GM23338 (cell line): ENCODE results near the gene PLEKHA8. TPM values are rescaled to one million over a fixed set of nuclear protein-coding genes. Genes with fewer than 3 reads are reported as not detected.

Experiments used
- ATAC-seq: fragments of 200-7000 bp; cut with Tn5 transposase; 3 replicates; pipeline ENCODE4 v1.9.1; 2020
- DNase-seq: peaks from one replicate; pipeline ENCODE4 v3.0.0-alpha.2; 2015; ENCODE audit warnings: low spot score
- H2AFZ ChIP-seq: fragments of 200-600 bp; sonication (generic); 2 replicates; pipeline ENCODE4 v1.8.0; 2016; ENCODE audit warnings: antibody characterized with exemption, mild to moderate bottlenecking, moderate library complexity
- H3F3A ChIP-seq: fragments of 200-600 bp; sonication (generic); replicated peaks from 2 replicates; pipeline ENCODE4 v1.8.0; 2017; ENCODE audit warnings: antibody characterized with exemption, mixed run types, low read depth
- H3K27ac ChIP-seq: fragments of 200-600 bp; sonication (generic); 2 replicates; pipeline ENCODE4 v1.6.1; 2016; ENCODE audit warnings: low read depth
- H3K27me3 ChIP-seq: fragments of 200-600 bp; sonication (generic); 2 replicates; pipeline ENCODE4 v1.8.0; 2016; ENCODE audit warnings: mild to moderate bottlenecking, mixed run types, moderate library complexity; ENCODE audit not compliant: insufficient read depth
- H3K36me3 ChIP-seq: fragments of 200-600 bp; sonication (generic); 2 replicates; pipeline ENCODE4 v1.8.0; 2016; ENCODE audit warnings: mild to moderate bottlenecking; ENCODE audit not compliant: insufficient read depth
- H3K4me1 ChIP-seq: fragments of 200-600 bp; sonication (generic); 2 replicates; pipeline ENCODE4 v1.8.0; 2016; ENCODE audit warnings: mild to moderate bottlenecking, moderate library complexity; ENCODE audit not compliant: insufficient read depth
- H3K4me2 ChIP-seq: fragments of 200-600 bp; sonication (generic); 2 replicates; pipeline ENCODE4 v1.7.1; 2017; ENCODE audit warnings: mixed run types
- H3K4me3 ChIP-seq: fragments of 200-600 bp; sonication (generic); 2 replicates; pipeline ENCODE4 v1.6.1; 2016; ENCODE audit warnings: mixed run types
- H3K79me2 ChIP-seq: fragments of 200-600 bp; sonication (generic); replicated peaks from 2 replicates; pipeline ENCODE4 v1.8.0; 2017; ENCODE audit warnings: mild to moderate bottlenecking; ENCODE audit not compliant: insufficient read depth
- H3K9me2 ChIP-seq: fragments of 200-600 bp; sonication (generic); 2 replicates; pipeline ENCODE4 v1.8.0; 2017; ENCODE audit not compliant: insufficient read depth
- H4K20me1 ChIP-seq: fragments of 200-600 bp; sonication (generic); replicated peaks from 2 replicates; pipeline ENCODE4 v1.8.0; 2017; ENCODE audit warnings: mild to moderate bottlenecking; ENCODE audit not compliant: insufficient read depth
- H3K27ac Mint-ChIP-seq: 2 replicates; pipeline ENCODE4 v1.8.0; 2020; ENCODE audit warnings: inconsistent platforms, mild to moderate bottlenecking, moderate library complexity, mixed read lengths
- H3K27me3 Mint-ChIP-seq: 3 replicates; pipeline ENCODE4 v1.8.0; 2022; ENCODE audit warnings: low read depth, mild to moderate bottlenecking, moderate library complexity, mixed read lengths, inconsistent platforms; ENCODE audit not compliant: insufficient read depth, poor library complexity
- H3K36me3 Mint-ChIP-seq: 3 replicates; pipeline ENCODE4 v1.8.0; 2021; ENCODE audit warnings: low read depth, mild to moderate bottlenecking, inconsistent platforms, moderate library complexity, mixed read lengths
- H3K4me1 Mint-ChIP-seq: 3 replicates; pipeline ENCODE4 v1.8.0; 2020; ENCODE audit warnings: mild to moderate bottlenecking, inconsistent platforms, mixed read lengths
- H3K4me3 Mint-ChIP-seq: 3 replicates; pipeline ENCODE4 v1.8.0; 2021; ENCODE audit warnings: moderate library complexity, mild to moderate bottlenecking, inconsistent platforms, mixed read lengths
- H3K9me3 Mint-ChIP-seq: 3 replicates; pipeline ENCODE4 v1.8.0; 2020; ENCODE audit warnings: moderate library complexity, mild to moderate bottlenecking, inconsistent platforms, mixed read lengths
- CREB1 ChIP-seq: fragments of 250-450 bp; sonication (Bioruptor Pico); IDR thresholded peaks from 2 replicates; pipeline ENCODE4 v1.5.0; 2020; ENCODE audit warnings: low read depth, mild to moderate bottlenecking, moderate library complexity
- ETS1 ChIP-seq: IDR thresholded peaks from 2 replicates; pipeline ENCODE4 v1.6.1; 2016; ENCODE audit warnings: antibody characterized with exemption
- EZH2 ChIP-seq: fragments of 200-600 bp; sonication (generic); IDR thresholded peaks from one replicate; pipeline ENCODE4 v1.8.0; 2017; ENCODE audit warnings: antibody characterized with exemption, mild to moderate bottlenecking, low read depth; ENCODE audit not compliant: unreplicated experiment
- JUNB ChIP-seq: IDR thresholded peaks from one replicate; pipeline ENCODE4 v1.6.1; 2016; ENCODE audit warnings: antibody characterized with exemption; ENCODE audit not compliant: unreplicated experiment
- NANOG ChIP-seq: IDR thresholded peaks from 2 replicates; pipeline ENCODE4 v1.6.1; 2016; ENCODE audit warnings: antibody characterized with exemption, borderline replicate concordance
- POLR2AphosphoS5 ChIP-seq: IDR thresholded peaks from 2 replicates; pipeline ENCODE4 v1.6.1; 2016; ENCODE audit warnings: antibody characterized with exemption, low read depth
- STAT1 ChIP-seq: IDR thresholded peaks from one replicate; pipeline ENCODE4 v1.6.1; 2016; ENCODE audit warnings: antibody characterized with exemption; ENCODE audit not compliant: unreplicated experiment
- ZNF114 ChIP-seq: fragments of 250-450 bp; sonication (Bioruptor Pico); IDR thresholded peaks from 2 replicates; pipeline ENCODE4 v1.5.0; 2020; ENCODE audit warnings: mild to moderate bottlenecking, moderate library complexity
- ZNF331 ChIP-seq: fragments of 250-450 bp; sonication (Bioruptor Pico); IDR thresholded peaks from 2 replicates; pipeline ENCODE4 v1.5.0; 2020; ENCODE audit warnings: low read depth, mild to moderate bottlenecking, moderate library complexity
- ZNF462 ChIP-seq: fragments of 250-450 bp; sonication (Bioruptor Pico); IDR thresholded peaks from 2 replicates; pipeline ENCODE4 v1.5.0; 2020; ENCODE audit warnings: mild to moderate bottlenecking, moderate library complexity
- polyA plus RNA-seq: library from polyadenylated mRNA; unstranded; fragments of >200 nt; fragmentation: Nextera tagmentation; extraction: Ambion mirVana; gene quantifications from 2 replicates; pipeline ENCODE4 v1.2.1, GENCODE V29; 2016
- total RNA-seq: library from RNA; depleted of rRNA; stranded (reverse); fragments of >200 nt; shearing (Covaris generic); gene quantifications from 2 replicates; pipeline ENCODE4 v1.2.3, GENCODE V29; 2014
- TF ChIP-seq, protein P1 (sequence below), 2 experiments: fragments of 200-600 bp in 1 of 2; sonication (generic) in 1 of 2; conservative IDR thresholded peaks; 2 replicates each; pipeline versions ENCODE4 v1.5.1 to v1.6.1; 2016 to 2017; ENCODE audit warnings: antibody characterized with exemption in 2 of 2, low read depth in 2 of 2, mild to moderate bottlenecking in 2 of 2, moderate library complexity in 1 of 2

Gene PLEKHA8
- total and polyA plus RNA-seq, 2 experiments from 2014 or later = 11.6 to 44.9 TPM

DNA sequence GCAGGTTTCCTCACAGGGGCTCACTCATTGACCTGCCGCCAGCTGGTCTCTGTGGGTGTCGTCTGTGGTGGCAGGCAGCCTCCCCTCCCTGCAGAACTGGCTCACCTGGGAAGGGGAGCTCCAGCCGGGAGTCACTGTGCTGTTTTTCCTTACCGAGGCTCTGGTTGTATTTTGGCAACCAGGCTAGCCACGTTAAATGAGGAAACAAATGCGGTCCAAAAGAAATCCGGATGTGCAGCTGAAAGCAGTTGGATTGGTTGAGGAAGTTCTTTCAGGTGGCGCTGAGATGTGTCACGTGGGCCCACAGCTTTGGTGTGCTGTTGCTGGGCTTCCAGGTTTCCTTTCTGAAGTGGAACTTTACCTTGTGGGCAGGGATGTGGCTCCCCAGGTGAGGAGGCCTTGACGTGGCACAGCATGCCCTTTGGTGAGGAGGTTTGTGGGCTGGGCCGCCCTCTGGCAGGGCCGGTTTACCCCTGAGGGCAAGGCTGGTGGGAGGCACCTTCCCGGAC lies 120.8 kb downstream of the PLEKHA8 start (continued):
- no peak for TF ChIP-seq ETS1
- TF ChIP-seq STAT1 = no peak
- TF ChIP-seq POLR2AphosphoS5 = no peak
- no peak for TF ChIP-seq ZNF331 (CRISPR knock-in tag)
- no peak for TF ChIP-seq CREB1
- no peak for TF ChIP-seq NANOG
- TF ChIP-seq EZH2 = no peak
- TF ChIP-seq, protein P1, sequence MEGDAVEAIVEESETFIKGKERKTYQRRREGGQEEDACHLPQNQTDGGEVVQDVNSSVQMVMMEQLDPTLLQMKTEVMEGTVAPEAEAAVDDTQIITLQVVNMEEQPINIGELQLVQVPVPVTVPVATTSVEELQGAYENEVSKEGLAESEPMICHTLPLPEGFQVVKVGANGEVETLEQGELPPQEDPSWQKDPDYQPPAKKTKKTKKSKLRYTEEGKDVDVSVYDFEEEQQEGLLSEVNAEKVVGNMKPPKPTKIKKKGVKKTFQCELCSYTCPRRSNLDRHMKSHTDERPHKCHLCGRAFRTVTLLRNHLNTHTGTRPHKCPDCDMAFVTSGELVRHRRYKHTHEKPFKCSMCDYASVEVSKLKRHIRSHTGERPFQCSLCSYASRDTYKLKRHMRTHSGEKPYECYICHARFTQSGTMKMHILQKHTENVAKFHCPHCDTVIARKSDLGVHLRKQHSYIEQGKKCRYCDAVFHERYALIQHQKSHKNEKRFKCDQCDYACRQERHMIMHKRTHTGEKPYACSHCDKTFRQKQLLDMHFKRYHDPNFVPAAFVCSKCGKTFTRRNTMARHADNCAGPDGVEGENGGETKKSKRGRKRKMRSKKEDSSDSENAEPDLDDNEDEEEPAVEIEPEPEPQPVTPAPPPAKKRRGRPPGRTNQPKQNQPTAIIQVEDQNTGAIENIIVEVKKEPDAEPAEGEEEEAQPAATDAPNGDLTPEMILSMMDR (conservative IDR thresholded peaks at IDR 0.05; ENCODE audit: low read depth in 2 of 2) = no peak

DNA sequence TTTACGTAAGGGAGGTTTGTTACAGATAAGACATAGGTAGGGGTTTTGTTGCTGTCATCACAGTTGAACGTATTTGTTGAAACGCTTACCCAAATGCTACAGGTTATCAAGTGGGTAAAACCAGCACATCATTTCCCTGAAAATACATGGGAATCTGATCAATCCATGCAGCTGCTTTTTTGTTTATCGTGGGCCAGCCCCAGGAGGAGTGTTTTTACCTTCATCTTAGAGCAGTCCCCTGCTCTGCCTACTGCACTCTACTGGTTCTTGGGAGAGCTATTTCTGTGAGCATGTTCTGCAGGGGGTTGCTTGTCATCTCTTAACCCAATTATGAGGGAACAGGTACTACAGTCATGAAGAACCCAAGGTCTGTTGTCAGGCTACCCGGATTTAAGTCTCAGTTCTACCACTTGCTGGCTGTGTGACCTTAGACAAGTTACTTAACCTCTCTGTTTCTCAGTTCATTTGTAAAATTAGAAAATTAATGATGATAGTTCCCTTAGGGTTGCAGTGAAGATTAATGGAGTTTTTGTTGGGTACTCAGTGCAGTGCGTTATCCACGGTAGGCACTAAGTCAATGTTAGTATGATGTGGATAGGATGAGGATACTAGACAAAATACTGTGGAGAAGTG lies 121.5 kb downstream of the PLEKHA8 start:
- no peaks in the 10 kb centered on the region for H3K36me3 ChIP-seq
- H3K27ac ChIP-seq = no peak overlapping the region
- no peak overlapping the region for H3K4me3 ChIP-seq
- H3K9me2 ChIP-seq = no peaks in the 10 kb centered on the region
- H3K4me2 ChIP-seq = no peak overlapping the region
- H3K4me3 Mint-ChIP-seq = no peak overlapping the region
- H2AFZ ChIP-seq = no peak overlapping the region
- no peak for ATAC-seq
- no peak overlapping the region for H3K27ac Mint-ChIP-seq
- no peak for DNase-seq
- no peaks in the 10 kb centered on the region for H3K4me1 ChIP-seq
- H3K4me1 Mint-ChIP-seq = no peaks in the 10 kb centered on the region
- H3K27me3 ChIP-seq = no peaks in the 10 kb centered on the region
- no peaks in the 10 kb centered on the region for H3K9me3 Mint-ChIP-seq
- H3K79me2 ChIP-seq = no peaks in the 10 kb centered on the region
- TF ChIP-seq ZNF462 (CRISPR knock-in tag) (no peak), JUNB (no peak), ZNF114 (no peak), ZNF331 (CRISPR knock-in tag) (no peak), POLR2AphosphoS5 (no peak)
- no peaks in the 10 kb centered on the region for H3F3A ChIP-seq
- H4K20me1 ChIP-seq = peaks cover 7% of the 10 kb centered on the region
- H3K36me3 Mint-ChIP-seq = no peaks in the 10 kb centered on the region
- H3K27me3 Mint-ChIP-seq = no peaks in the 10 kb centered on the region
